PC-3 (cell line): ENCODE data around the gene PSORS1C1. TPM values are rescaled to one million over a fixed set of nuclear protein-coding genes. Genes with fewer than 3 reads are reported as not detected.

Experiments used
- ATAC-seq: fragments of 200-7000 bp; cut with Tn5 transposase; 2 replicates; pipeline ENCODE4 v1.9.1; 2020; ENCODE audit warnings: mild to moderate bottlenecking, moderate library complexity
- BruUV-seq: library from RNA; stranded (reverse); fragments of 400-500 nt; replicated peaks from 2 replicates; lab custom pipeline; 2021; lab: Mats Ljungman, UMichigan
- CTCF ChIA-PET: fragments of 300-600 bp; sonication (Branson Sonifier 250); formaldehyde crosslinking; loops from one replicate; lab custom pipeline; 2022; ENCODE audit warnings: antibody characterized with exemption; lab: Charles Lee
- POLR2A ChIA-PET: fragments of 300-600 bp; sonication (Branson Sonifier 250); formaldehyde crosslinking; loops from one replicate; lab custom pipeline; 2022; ENCODE audit warnings: antibody characterized with exemption; ENCODE audit not compliant: unreplicated experiment; lab: Charles Lee
- DNase-seq: peaks from one replicate; pipeline ENCODE4 v3.0.0-alpha.2; 2015
- H2AFZ ChIP-seq: fragments of 300-600 bp; sonication (generic); 2 replicates; pipeline ENCODE4 v1.6.0; 2016; ENCODE audit warnings: antibody characterized with exemption, low read length
- H3F3A ChIP-seq: fragments of 300-600 bp; sonication (generic); one replicate; pipeline ENCODE4 v1.6.0; 2017; ENCODE audit warnings: antibody characterized with exemption, low read length, control low read depth, mild to moderate bottlenecking; ENCODE audit not compliant: unreplicated experiment
- H3K27ac ChIP-seq: fragments of 300-600 bp; sonication (generic); 2 replicates; pipeline ENCODE4 v1.5.1; 2016; ENCODE audit warnings: mild to moderate bottlenecking, low read length
- H3K27me3 ChIP-seq: fragments of 300-600 bp; sonication (generic); 2 replicates; pipeline ENCODE4 v1.6.1; 2016; ENCODE audit warnings: low read length, mixed read lengths
- H3K36me3 ChIP-seq: fragments of 300-600 bp; sonication (generic); 2 replicates; pipeline ENCODE4 v1.6.1; 2016; ENCODE audit warnings: low read depth, mixed run types, low read length, mixed read lengths
- H3K4me1 ChIP-seq: fragments of 300-600 bp; sonication (generic); 2 replicates; pipeline ENCODE4 v1.5.1; 2016; ENCODE audit warnings: low read length; ENCODE audit not compliant: insufficient read depth
- H3K4me2 ChIP-seq: fragments of 300-600 bp; sonication (generic); 2 replicates; pipeline ENCODE4 v1.6.0; 2016; ENCODE audit warnings: low read length
- H3K4me3 ChIP-seq: fragments of 300-600 bp; sonication (generic); 2 replicates; pipeline ENCODE4 v1.5.1; 2016; ENCODE audit warnings: mild to moderate bottlenecking, low read length, mixed read lengths
- H3K79me2 ChIP-seq: fragments of 300-600 bp; sonication (generic); 2 replicates; pipeline ENCODE4 v1.6.1; 2017; ENCODE audit warnings: low read length, mixed read lengths
- H3K9ac ChIP-seq: fragments of 300-600 bp; sonication (generic); 2 replicates; pipeline ENCODE4 v1.6.0; 2016; ENCODE audit warnings: mild to moderate bottlenecking, low read length
- H3K9me2 ChIP-seq: fragments of 300-600 bp; sonication (generic); replicated peaks from 2 replicates; pipeline ENCODE4 v1.6.1; 2016; ENCODE audit warnings: mixed run types, low read length, mixed read lengths
- H3K9me3 ChIP-seq: fragments of 300-600 bp; sonication (generic); 2 replicates; pipeline ENCODE4 v1.6.1; 2016; ENCODE audit warnings: low read length, mixed read lengths
- H4K20me1 ChIP-seq: fragments of 300-600 bp; sonication (generic); 2 replicates; pipeline ENCODE4 v1.6.1; 2016; ENCODE audit warnings: low read length, mixed read lengths
- EZH2 ChIP-seq: fragments of 300-600 bp; sonication (generic); IDR thresholded peaks from one replicate; pipeline ENCODE4 v1.6.1; 2017; ENCODE audit warnings: antibody characterized with exemption, mild to moderate bottlenecking, low read length; ENCODE audit not compliant: unreplicated experiment
- EZH2phosphoT487 ChIP-seq: fragments of 300-600 bp; sonication (generic); IDR thresholded peaks from 2 replicates; pipeline ENCODE4 v1.6.1; 2018; ENCODE audit warnings: mild to moderate bottlenecking, antibody characterized with exemption, low read length, borderline replicate concordance
- intact Hi-C: fragments of 100-400 bp; cut with micrococcal nuclease; formaldehyde crosslinking; loops from 2 replicates; pipeline ENCODE4 v1.9.0; 2023
- total RNA-seq: library from RNA; depleted of rRNA; stranded (reverse); fragments of >200 nt; gene quantifications from 2 replicates; pipeline ENCODE4 v1.2.3, GENCODE V29; 2014
- TF ChIP-seq, protein P1 (sequence below): fragments of 300-600 bp; sonication (generic); conservative IDR thresholded peaks from 2 replicates; pipeline ENCODE4 v1.5.1; 2017; ENCODE audit warnings: antibody characterized with exemption, low read depth, mild to moderate bottlenecking, low read length

Gene PSORS1C1
- total RNA-seq, 1 experiment from 2014 or later = 2.0 TPM

DNA sequence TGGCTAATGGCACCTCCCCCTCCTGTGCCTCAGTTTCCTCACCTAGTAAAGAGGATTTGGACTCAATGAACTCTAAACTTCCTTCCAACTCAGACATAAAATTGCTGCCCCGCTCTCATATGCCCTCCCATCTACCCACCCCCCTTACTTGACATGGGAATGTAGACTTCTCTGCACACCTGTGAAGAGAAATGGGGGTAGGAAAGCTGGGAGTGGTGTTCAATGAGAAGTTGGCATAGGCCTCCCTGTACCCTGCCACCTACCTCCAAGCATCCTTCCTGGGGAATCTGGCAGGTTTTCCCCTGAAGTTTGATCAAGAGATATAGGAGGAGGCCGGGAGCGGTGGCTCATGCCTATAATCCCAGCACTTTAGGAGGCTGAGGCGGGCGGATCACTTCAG lies 59.8 kb downstream of the PSORS1C1 start:
- no peak overlapping the region for H3K4me3 ChIP-seq
- H2AFZ ChIP-seq = no peak overlapping the region
- ChIA-PET POLR2A (no interaction called here), CTCF (interaction anchor here (0.6 kb wide), 1 partner anchor 523 kb away, joined by 4 read pairs; no protein-coding TSS in a partner anchor)
- TF ChIP-seq, protein P1, sequence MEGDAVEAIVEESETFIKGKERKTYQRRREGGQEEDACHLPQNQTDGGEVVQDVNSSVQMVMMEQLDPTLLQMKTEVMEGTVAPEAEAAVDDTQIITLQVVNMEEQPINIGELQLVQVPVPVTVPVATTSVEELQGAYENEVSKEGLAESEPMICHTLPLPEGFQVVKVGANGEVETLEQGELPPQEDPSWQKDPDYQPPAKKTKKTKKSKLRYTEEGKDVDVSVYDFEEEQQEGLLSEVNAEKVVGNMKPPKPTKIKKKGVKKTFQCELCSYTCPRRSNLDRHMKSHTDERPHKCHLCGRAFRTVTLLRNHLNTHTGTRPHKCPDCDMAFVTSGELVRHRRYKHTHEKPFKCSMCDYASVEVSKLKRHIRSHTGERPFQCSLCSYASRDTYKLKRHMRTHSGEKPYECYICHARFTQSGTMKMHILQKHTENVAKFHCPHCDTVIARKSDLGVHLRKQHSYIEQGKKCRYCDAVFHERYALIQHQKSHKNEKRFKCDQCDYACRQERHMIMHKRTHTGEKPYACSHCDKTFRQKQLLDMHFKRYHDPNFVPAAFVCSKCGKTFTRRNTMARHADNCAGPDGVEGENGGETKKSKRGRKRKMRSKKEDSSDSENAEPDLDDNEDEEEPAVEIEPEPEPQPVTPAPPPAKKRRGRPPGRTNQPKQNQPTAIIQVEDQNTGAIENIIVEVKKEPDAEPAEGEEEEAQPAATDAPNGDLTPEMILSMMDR = no peak
- TF ChIP-seq EZH2phosphoT487 = no peak
- no peak for TF ChIP-seq EZH2
- H3K4me1 ChIP-seq = peaks cover 2% of the 10 kb centered on the region
- H4K20me1 ChIP-seq = no peaks in the 10 kb centered on the region
- intact Hi-C loops = no loop called here
- ATAC-seq = no peak
- H3K4me2 ChIP-seq = no peak overlapping the region
- no peak for DNase-seq
- H3K27me3 ChIP-seq = no peaks in the 10 kb centered on the region
- BruUV-seq = no TSS peak
- H3K9ac ChIP-seq = no peak overlapping the region
- H3K9me3 ChIP-seq = no peaks in the 10 kb centered on the region
- no peaks in the 10 kb centered on the region for H3K9me2 ChIP-seq
- no peaks in the 10 kb centered on the region for H3K79me2 ChIP-seq
- no peaks in the 10 kb centered on the region for H3K36me3 ChIP-seq
- no peak overlapping the region for H3K27ac ChIP-seq
- no peaks in the 10 kb centered on the region for H3F3A ChIP-seq

DNA sequence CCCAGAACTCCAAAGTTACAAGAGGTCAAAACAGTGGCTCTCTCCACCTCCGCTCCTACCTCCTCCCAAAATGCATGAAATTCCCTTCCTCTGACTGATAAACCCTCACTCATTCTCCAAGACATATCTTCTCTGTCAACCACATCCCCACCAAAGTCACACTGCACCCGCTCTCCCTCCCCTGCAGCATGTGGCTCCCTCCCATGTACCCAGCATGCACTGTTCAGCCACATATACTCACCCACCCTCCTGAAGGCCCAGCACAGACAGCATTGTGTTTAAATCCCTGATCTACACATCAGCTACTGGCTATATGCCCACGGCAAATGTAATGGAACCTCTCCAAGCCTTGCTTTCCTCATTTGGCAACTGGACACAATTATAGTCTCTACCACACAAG lies 61.4 kb downstream of the PSORS1C1 start:
- no peaks in the 10 kb centered on the region for H3K9me2 ChIP-seq
- H3K4me1 ChIP-seq = no peaks in the 10 kb centered on the region
- ATAC-seq = no peak
- H3K27me3 ChIP-seq = no peaks in the 10 kb centered on the region
- TF ChIP-seq, protein P1 = no peak
- TF ChIP-seq EZH2 = no peak
- no peak for TF ChIP-seq EZH2phosphoT487
- H3K9ac ChIP-seq = no peak overlapping the region
- DNase-seq = no peak
- no peaks in the 10 kb centered on the region for H3F3A ChIP-seq
- BruUV-seq = no TSS peak
- no peaks in the 10 kb centered on the region for H3K79me2 ChIP-seq
- H4K20me1 ChIP-seq = no peaks in the 10 kb centered on the region
- ChIA-PET POLR2A (interaction anchor here (0.6 kb wide), 1 partner anchor 44 kb away, joined by 3 read pairs; no protein-coding TSS in a partner anchor), CTCF (no interaction called here)
- H3K36me3 ChIP-seq = no peaks in the 10 kb centered on the region
- no peak overlapping the region for H3K27ac ChIP-seq
- intact Hi-C loops = no loop called here
- H2AFZ ChIP-seq = no peak overlapping the region
- H3K4me2 ChIP-seq = no peak overlapping the region
- H3K9me3 ChIP-seq = no peaks in the 10 kb centered on the region
- no peak overlapping the region for H3K4me3 ChIP-seq

DNA sequence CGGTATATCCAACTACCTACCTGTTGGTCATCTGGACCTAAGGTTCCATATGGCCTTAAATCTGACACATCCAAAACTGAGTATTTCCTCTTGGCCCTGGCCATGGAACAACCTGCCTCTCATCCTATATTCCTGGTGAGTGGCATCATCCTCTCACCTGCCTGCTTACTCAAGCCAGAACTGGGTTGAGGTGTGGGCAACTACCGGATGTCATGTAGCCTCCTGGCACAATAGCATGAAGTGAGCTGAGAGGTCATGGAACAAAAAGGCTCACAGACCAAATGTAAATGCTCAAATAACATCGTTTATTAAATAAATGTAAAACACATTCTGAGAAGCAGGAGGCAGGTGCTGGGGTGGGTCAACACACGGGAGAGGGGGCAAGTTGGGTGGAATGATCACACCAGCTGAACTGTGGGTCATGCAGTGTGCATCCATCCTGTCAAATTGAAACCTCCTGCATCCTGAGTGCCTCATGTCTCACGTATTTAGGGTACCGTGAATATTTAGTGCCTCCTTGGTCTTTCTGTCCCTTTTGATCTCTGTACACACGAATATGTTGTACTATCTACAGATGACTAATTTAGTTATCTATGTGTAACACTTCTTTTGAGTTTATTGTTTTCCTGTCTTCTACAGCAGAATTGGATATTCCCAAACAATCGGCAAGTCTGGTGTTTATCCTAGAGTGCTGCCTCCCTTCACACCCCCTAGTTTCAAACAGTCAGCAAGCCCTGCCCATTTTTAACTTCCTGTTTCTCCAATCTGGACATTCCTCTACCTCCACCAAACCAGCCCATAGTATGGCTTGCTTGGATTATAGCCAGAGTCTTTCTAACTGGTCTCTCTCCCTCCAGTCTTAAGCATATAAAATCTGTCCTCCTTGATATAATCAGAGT lies 63.8 kb downstream of the PSORS1C1 start:
- intact Hi-C loops = no loop called here
- ATAC-seq = no peak
- Histone ChIP-seq H3K9me2 (no peaks in the 10 kb centered on the region), H3F3A (no peaks in the 10 kb centered on the region), H3K4me3 (no peak overlapping the region), H3K4me2 (no peak overlapping the region), H3K79me2 (no peaks in the 10 kb centered on the region), H3K27ac (no peak overlapping the region), H3K27me3 (no peaks in the 10 kb centered on the region), H3K9ac (no peak overlapping the region), H4K20me1 (no peaks in the 10 kb centered on the region), H2AFZ (no peak overlapping the region), H3K9me3 (no peaks in the 10 kb centered on the region), H3K4me1 (no peaks in the 10 kb centered on the region), H3K36me3 (no peaks in the 10 kb centered on the region)
- TF ChIP-seq EZH2 = no peak
- ChIA-PET CTCF (no interaction called here), POLR2A (no interaction called here)
- no TSS peak for BruUV-seq
- no peak for DNase-seq
